CD4-positive, alpha-beta T cell treated with Interleukin-6 at 100 ng/mL for 8 hours (primary cell): ENCODE data around the gene TUBB1.
A peak's percentile ranks its signal among the peaks of the same experiment; 100 is the strongest.

Experiments
- DNase-seq: peaks from one replicate; pipeline ENCODE4 v3.0.0-alpha.2; 2020; ENCODE audit warnings: mixed read lengths, low spot score

The TUBB1 gene

DNA sequence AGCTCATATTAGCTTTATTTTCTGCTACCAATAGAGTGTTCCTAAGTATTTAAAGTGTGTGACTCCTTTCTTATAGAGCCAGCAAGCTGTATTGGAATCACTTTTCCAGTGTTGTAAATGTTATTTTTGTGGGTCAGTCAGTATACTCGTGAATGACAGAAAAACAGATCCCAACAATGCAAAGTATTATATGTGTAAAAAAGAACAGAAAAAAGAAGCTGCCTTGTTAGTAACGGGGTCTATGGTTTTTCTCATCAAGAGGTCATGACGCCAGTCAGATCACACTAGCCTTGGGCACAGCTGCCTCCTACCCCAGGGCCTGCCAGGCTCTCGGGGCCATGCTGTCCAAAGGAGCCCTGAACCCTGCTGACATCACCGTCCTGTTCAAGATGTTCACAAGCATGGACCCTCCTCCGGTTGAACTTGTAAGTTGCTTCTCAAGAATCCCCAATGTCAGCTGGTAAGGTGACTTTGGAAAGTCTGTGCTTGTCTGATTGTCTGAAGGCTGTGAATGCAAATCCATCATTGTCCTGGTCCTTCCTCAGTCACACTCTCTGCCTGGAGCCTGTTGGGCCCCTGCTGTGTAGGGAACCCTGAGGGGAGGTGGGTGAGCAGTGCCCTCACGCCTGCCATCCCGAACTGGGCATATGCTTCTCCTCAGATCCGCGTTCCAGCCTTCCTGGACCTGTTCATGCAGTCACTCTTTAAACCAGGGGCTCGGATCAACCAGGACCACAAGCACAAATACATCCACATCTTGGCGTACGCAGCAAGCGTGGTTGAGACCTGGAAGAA lies 28.4 kb upstream of the TUBB1 start:
- DNase-seq = no peak

DNA sequence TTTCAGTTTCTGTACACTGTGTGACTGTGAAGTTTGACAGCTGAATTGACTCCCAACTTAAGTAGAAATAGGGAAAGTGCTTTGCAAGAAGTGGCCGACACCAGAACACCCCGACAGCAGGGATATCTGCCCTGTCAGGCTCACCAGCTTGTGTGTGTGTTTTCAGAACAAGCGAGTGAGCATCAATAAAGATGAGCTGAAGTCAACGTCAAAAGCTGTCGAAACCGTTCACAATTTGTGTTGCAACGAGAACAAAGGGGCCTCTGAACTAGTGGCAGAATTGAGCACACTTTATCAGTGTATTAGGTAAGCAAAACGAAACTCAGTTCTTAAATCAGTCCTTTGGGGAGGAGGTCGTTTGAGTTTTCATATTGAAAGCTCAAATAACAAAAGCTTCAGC lies 27.5 kb upstream of the TUBB1 start:
- DNase-seq = no peak

DNA sequence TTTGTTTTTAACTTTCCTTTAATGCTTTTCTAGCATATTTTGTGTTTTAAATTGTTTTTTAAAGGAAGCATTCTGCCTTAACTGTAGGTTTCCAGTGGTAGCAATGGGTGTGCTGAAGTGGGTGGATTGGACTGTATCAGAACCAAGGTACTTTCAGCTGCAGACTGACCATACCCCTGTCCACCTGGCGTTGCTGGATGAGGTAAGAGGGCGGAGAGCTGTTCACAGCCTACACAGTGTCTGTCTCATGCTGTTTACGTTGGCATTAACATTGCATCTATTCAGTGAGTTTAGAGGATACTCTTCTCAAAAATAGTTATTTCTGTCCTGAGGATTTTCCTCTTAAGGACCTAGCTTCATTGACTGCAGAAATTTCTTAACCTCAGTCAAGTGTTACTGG lies 26.3 kb upstream of the TUBB1 start:
- DNase-seq = no peak

DNA sequence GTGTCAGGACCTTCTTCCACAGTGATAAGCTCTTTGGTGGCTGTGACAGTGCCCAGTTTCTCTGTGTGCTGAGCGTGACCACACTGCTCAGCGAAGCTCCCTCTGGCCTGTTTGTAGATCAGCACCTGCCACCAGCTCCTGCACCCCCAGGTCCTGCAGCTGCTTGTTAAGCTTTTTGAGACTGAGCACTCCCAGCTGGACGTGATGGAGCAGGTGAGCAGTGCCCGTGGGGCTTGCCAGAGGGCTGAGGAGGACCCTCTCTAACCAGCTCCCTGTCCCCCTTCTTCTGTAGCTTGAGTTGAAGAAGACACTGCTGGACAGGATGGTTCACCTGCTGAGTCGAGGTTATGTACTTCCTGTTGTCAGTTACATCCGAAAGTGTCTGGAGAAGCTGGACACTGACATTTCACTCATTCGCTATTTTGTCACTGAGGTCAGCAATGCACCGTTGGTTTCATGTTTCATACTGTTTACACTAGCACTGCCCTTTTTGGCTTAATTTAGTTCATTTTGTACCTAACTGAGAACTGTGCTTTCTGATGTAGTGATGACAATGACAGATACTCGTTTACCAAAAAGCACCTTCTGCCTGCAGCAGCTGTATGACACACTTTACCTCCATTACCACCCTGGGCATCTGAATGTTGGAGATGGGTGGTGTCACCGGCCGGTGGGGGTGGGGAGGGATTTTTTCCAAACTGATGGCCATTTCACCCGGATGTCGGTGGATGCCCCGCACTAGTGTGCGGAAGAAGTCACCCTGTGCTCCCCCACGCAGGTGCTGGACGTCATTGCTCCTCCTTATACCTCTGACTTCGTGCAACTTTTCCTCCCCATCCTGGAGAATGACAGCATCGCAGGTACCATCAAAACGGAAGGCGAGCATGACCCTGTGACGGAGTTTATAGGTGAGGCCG lies 25.6 kb upstream of the TUBB1 start:
- DNase-seq = no peak

DNA sequence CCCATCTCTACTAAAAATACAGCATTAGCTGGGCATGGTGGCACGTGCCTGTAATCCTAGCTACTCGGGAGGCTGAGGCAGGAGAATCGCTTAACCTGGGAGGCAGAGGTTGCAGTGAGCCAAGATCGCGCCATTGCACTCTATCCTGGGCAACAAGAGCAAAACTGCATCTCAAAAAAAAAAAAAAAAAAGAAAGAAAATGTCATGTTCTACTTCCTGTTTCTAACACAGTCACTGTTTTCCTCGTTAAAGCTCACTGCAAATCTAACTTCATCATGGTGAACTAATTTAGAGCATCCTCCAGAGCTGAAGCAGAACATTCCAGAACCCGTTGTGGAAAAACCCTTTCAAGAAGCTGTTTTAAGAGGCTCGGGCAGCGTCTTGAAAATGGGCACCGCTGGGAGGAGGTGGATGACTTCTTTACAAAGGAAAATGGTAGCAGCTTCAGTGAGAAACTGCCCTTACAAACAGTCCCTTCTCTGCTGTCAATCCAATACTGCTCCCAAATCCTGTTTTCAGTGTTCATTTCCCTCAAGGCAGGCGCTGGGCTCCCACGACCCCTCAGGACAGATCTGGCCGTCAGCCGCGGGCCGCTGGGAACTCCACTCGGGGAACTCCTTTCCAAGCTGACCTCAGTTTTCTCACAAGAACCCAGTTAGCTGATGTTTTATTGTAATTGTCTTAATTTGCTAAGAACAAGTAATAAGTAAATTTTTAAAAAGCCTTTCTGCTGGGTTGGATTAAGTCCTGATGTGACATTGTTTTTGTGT lies 24.7 kb upstream of the TUBB1 start:
- no peak for DNase-seq

DNA sequence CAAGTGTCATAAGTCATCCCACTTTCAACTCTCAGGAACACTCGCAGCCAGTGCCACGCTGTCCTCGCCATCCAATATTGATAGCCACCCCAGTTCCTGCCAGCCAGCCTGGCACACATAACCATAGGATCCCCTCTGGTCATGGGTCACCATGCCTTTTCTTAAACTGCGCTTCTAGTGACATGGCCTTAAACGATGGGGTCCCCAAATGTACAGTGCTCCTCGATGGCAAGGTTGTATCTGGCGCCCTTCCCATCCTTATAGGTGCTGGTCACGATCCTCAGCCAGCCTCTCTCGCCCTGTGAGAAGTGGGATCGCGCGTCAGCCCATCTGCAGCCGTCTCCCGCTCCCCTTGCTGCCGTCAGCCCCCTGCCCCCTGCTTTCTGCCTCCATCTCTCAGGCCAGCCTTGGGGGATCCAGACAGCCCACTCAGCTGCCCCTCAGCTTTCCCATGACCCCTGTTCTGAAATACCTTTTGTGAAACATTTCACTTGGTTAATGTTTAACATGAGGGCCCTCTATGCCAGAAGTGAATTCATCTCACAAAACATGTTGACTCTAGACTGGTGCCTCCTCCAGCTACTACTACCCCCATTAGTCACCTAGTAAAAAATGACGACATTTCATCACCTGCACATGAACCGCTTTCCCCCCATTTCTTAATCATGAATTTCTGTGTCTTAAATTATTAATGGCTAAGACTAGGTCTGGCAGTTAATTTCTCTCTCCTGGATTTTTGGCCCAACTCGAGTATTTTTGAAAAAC lies 23.6 kb upstream of the TUBB1 start:
- DNase-seq = no peak

DNA sequence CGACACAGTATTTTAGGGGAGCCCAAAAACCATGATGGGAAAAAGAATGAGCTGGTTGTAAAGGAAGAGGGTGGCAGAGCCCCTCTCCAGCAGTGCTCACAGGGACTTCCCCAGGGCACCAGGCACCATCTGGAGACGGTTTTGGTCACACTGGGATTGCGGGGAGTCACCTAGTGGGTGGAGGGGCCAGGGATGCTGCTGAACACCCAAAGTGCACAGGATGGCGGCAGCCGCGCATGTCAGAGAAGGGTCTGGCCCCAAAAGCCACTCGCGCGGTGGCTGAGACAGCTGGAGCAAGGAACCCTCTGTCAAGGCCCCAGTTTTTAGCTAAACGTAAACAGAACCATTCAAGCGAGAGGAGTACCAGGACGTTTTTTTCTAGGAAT lies 23.0 kb upstream of the TUBB1 start:
- no peak for DNase-seq

DNA sequence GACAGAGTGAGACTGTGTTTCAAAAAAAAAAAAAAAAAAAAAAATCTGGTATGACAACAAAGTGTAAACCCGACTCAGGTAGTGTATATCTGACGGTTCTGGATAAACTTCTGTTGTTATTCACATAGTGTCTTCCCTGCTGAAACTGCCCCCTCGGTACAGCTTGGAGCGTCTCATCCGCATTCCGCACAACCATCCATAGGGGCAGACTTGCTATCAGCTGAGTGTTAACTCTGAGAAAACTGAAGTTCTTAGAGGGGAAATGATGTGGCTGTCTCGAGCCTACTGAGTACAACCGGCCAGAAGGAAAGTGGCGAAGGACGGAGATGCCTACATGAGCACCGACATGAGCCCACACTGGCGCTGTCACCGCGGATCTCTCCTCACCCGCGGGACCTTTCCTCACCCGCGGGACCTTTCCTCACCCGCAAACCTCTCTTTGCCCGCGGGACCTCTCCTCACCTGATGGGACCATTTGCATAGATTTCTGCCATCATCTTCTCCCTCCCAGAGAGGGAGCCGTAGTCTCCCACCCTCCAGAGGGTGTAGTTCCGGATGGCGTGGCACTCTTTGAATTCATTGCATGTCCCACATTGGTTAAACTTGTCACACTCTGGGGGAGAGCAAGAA lies 22.0 kb upstream of the TUBB1 start:
- no peak for DNase-seq

DNA sequence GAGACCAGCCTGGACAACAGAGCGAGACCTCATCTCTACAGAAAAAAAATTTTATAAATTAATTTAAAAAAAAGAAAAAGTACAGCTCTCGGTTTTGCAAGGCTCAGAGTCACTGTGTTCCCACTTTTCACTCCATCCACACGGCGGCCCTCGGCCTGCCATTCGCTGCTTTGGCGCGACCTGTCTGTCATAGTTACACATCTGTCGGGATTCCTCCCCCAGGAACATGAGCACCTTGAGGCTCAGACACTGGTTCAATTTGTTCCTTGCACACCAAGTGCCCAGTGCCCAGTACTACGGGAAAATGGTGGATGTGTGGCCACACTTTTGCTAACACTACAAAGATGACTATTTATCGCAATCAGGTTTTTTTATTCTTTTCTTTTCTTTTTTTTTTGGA lies 20.6 kb upstream of the TUBB1 start:
- DNase-seq = no peak

DNA sequence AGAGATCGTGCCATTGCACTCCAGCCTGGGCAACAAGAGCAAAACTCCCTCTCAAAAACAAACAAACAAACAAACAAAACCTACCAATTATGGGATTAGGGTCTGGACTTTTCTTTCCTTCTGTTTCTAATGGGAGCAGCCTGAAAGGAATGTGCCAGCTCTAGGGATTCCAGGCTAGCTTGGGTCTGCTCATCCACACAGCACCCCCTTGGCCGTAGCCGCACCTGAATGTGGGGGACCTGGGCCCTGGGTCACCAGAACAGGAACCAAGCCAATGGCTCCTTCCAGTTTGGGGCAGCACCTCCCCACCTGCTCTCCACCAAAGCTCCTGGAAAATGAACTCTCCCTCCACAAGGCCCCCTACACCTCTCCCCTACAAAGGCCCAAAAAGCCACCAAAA lies 18.9 kb upstream of the TUBB1 start:
- no peak for DNase-seq

DNA sequence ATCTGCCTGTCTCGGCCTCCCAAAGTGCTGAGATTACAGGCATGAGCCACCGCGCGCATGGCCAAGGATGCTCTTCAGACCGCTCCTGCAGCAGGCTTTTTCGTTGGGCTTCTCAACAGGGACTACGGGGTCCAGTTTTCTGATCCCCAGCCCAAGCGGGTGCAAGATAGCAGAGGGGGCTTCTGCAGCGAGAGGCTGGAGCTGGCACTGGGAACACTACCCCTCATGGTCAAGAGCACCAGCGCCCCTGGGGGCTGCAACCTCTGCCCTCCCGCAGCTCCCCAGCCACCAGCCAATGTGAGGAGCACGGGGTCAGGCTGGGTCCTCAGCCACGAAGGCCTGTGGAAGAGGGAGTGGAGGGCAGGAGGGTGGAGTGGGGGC lies 18.2 kb upstream of the TUBB1 start:
- no peak for DNase-seq

DNA sequence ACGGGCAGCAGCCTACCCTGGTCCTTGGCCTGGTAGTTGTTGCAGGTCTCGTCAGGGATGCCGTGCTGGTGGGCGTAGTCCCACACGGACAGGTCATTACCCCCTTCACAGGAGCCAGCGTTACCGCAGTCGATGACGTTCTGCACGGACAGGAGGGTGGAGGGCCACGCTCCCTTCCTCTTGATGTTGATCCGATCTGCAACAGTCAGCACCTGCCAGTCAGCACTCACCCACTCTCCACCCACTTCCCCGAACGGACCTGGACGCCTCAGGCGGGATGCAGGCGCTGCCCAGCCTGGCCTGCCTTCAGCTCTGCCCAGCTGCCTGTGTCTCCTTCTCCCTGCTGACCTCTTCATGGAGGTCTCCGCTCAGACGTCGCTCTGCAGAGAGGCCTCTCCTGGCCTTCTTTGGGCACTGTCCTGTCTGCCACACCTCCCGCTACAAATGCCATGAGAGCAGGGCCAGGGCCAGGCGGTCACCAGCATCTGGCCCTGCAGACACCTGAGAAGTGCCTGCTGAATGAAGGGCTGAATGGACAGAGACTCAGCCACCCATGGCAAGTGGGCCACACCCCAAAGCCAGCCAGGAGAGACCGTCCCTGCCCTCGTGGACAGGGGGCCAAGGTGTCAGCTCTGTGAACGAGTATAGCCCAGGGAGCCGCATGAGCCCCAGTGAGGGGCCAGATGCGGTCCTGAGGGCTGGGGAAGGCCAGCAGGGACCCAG lies 17.6 kb upstream of the TUBB1 start:
- no peak for DNase-seq

DNA sequence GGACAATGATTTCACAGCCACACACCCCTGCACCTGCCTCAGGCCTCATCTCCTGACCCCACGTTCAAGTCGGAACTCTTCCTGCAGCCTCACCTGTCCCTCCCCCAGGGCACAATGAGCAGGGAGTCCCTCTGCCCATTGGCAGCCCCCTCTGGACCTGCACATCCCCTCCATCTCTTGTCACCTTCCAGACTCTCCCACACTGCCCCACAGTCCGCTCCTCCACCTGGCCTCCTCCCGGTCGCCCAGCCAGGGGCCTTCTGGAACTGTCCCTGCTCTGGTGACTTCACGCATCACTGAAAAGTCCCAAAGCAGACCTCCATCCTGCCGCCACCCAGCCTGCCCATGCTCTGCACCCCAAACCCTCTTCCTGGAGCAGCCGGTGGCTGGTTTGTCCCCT lies 16.8 kb upstream of the TUBB1 start:
- no peak for DNase-seq

DNA sequence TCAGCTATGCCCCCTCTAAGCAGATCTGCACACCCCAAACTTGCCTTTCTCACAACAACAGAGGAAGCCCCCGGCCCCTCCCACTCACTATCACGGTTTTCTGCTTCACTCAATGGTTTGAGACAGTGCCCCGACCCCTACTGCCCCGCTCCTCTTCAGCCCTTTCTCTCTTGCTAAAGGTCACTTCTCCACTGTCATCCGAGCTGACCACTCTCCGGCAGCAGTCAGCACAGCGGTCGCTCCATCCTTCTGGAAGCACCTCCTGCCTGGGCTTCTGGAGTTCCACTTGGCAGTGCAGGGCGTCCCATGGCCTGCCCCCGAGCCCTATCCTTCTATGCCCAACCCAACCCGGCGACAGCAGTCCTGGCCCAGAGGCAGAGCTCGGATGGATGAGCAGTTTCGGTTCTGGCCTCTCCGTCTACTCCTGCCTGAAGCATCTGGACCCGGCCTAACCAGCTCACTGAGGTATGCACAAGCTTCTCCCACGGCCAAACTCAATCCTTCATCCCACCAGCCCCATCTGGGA lies 16.3 kb upstream of the TUBB1 start:
- no peak for DNase-seq

DNA sequence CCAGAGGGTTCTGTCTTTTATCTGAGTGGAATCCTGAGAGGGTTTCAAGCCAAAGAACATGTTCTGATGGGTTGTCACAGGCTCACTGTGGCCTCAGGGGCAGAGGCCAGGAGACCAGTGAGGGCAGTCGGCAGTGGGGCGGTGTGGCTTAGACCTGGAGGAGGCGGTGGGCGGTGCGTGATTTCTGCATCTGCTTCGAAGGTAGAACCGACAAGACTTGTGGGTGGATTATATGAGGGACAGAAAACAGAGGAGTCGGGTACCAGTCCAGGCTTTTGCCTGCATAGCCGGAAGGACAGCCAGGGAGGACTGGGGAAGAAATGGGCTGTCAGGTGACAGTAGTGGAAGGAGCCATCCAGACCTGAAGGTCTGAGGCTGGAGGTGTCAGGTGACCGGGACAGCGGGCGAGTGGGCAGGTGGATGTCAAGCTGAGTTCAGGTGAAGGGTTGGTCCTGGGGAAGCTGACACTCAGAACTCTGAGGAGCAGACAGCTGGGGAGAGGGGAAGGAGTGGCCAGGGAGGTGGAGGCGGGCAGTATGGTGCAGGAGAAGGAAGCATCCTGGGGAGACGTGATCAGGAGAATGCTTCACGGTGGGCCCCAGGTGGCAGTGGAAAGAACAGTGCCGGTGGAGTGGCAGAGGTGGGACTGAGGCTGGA lies 15.3 kb upstream of the TUBB1 start:
- DNase-seq = no peak

DNA sequence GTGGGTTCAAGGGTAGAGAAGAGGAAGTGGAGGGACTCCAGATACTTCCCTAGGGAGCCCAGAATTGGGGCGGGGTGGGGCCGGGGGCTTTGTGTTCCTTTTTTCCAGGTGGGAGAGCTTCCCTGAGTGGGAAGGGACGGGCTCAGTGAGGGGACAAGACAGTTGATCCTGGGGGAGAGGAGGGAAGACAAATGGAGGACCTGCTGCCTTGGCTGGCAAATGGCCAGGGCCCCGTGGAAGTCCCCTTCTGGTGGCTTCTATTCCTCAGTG lies 14.8 kb upstream of the TUBB1 start:
- DNase-seq = peak; percentile 48

DNA sequence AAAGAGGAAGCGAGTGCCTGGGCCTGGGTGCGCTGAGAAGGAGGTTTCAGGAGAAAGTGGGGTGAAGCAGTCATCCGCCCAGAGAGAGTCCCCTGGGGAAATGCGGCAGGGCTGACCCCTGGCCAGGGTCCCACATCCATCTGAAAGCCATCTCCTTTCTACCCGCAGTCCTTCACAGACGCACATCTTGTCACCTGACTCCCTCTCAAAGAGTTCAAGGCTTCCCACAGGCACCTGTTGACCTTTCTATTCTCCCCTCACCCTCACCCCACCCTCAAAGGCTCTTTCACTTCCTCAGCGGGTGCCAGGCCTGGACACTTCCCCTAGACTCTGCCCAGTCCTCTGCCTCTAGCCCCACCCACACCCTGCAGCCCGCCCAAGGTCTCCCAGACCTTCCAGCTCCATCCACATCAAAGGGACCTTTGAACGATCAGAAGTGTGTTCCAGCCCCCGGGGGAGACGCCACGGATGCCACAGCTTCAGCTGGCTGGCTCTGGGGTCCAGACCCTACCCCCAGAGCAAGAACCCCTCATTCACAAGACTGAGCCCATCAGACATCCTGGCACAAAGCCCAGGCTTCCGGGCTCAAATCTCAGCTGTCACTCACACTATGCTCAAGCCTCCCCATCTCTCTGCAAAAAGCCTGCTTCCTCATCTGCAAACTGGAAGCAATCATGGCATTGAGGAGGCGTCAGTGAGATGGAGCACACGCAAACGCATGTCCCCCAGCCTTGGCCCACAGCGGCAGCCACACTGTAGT lies 14.3 kb upstream of the TUBB1 start:
- DNase-seq = peak; percentile 57

DNA sequence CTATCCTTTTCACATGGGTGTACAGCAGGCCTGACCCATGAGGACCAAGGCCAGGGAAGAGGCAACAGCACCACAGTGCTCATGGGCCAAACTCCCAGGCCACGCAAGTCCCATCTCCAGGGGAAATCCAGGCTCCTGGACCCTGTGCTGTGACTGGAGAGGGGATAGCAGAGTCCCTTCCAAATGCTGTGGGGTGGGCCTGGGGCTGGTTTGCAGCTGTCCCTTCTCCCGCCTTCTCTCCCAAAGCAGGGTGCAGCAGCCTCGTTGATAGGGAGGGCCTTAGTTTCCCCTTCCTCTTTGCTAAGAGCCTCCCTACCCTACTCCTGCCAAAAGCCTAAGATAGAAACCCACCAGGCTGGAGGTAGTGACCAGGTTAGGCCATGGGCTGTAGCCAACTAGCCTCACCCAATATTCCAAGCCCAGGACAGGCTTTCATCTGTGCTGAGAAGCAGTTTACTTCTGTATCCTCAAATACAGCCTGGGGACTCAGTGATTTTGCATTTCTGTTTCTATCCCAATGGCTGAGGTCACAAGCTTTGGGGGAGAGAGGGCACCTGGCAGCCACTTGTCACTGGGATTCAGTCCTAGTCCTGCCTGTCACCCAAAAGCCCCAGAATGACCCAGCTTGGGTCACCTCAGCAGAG lies 13.6 kb upstream of the TUBB1 start:
- DNase-seq = no peak
